Stimulated activated naive CD8-positive, alpha-beta T cell treated with anti-CD3 and anti-CD28 coated beads, Interleukin-15, Interleukin-2, amounts not matched to agents 100 U/mL and 50 U/mL, for 24 hours (primary cell): Measurements from ENCODE around the gene SRGAP2B.
A peak's percentile ranks its signal among the peaks of the same experiment; 100 is the strongest.
"Not testable (repeated sequence)": the region's sequence is repeated elsewhere in the genome, so short reads cannot be mapped to it uniquely, and the experiment has no call there.

Experiments used
- ATAC-seq: fragments of 150-1000 bp; cut with Tn5 transposase; one replicate; pipeline ENCODE4 v1.10.0; 2021
- DNase-seq: peaks from one replicate; pipeline ENCODE4 v3.0.0; 2021

SRGAP2B gene

DNA sequence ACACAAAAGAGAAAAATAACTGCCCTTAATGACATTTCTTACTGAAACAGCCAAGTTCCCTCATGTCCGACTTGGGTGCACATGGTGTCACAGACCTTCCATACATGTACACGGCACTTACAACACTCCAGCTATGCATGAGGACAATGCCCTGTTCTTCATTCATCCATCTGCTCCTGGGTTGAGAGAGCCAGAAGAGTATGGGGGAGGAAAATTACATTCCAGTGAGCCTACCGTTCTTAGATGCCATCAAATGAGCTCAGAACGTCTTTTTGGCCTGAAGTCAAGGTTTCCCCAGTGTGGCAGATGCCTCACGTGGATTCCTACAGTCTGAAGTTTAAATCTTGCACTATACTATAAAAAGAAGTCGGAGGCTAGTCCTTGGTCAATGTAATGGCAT, 194.3 kb downstream of the SRGAP2B start:
- DNase-seq, ATAC-seq: not testable (repeated sequence)

DNA sequence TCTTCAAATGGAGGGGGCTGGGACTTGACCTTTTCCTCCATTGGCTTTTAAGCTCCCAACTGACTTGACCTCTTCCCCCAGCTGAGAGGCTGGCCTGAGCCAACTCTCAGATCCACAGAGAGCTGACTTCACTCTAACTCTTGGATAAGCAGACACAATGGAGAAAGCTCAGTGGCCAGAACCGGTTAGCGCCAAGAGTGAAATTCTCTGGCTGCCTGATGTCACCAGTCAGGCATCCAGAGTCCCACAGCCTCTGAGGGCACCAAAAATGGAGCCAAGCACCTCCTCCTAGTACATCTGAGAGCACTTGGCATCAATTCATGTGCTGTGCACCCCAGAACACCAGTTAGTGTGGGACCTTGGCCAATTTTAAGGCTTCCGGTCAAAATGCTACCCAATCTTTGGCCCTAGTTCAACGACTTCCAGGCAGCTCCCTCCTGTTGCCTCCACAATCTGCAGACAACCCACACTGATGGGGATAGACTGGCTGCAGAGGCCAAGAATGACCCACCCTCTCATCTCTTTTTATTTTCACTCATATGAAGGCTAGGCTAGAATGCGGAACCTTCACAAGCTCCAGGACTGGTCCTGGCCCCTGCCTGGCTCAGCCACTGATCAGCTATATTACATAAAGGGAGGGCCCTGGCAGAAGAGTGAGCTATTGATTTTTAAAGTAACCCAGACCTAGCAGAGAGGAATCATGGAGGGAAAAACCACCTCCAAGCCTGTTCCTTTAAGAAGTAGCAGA, 200.5 kb downstream of the SRGAP2B start:
- ATAC-seq: not testable (repeated sequence)

DNA sequence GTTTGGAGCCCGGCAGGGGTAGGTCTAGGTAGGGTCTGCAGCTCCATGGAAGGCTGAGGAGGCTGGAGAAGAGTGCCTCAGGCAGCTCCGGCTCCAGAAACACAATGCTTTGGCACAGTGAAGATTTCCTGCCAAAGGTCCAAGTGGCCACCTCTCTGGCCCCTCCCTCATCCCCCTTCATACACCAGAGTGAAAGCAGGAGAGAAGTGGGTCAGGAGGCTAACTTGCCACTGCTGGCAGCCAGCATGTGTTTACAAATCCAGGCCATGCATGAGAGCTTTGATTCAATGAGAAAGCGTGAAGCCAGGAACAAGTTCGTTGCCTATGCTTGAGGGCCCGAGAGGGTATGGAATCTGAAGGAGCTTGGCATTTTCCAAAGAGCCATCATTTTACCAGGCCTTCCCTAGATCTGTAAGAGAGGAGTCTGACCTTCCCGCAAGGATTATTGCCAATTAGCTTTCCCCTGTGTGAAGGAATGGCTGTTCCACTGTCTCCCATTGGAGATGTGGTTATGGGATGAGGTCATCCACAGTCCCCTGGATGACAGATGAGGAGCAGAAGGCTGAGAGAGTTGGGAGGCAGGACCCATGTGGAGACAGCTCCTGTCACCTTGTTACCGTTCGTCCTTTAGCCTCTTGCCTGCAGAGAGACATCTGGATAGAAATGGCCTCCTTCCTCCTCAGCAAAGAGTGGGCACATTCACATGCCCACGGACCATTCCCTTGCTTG, 201.3 kb downstream of the SRGAP2B start:
- ATAC-seq, DNase-seq: not testable (repeated sequence)

More for the DNA sequence above, 200.5 kb downstream of the SRGAP2B start:
- not testable (repeated sequence) for DNase-seq

DNA sequence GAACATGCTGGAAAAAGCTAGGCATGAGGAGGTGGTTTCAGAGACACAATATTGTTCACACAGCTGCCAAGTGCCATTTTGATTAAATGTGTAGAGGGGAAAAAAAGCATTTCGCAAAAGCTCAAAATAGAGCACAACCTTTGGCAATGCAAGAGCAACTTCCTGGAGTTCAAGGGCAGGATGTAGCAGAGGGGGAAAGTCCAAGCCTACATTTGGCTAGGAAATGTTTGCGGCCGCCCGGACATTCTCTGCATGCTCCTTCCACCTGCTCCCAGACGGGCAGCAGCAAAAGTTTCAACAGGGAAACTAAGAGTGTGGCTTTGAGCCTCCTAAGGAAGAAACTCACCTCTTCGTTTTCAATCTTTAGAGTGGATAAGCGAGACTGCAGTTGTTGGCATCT, 202.1 kb downstream of the SRGAP2B start:
- not testable (repeated sequence) for DNase-seq, ATAC-seq

DNA sequence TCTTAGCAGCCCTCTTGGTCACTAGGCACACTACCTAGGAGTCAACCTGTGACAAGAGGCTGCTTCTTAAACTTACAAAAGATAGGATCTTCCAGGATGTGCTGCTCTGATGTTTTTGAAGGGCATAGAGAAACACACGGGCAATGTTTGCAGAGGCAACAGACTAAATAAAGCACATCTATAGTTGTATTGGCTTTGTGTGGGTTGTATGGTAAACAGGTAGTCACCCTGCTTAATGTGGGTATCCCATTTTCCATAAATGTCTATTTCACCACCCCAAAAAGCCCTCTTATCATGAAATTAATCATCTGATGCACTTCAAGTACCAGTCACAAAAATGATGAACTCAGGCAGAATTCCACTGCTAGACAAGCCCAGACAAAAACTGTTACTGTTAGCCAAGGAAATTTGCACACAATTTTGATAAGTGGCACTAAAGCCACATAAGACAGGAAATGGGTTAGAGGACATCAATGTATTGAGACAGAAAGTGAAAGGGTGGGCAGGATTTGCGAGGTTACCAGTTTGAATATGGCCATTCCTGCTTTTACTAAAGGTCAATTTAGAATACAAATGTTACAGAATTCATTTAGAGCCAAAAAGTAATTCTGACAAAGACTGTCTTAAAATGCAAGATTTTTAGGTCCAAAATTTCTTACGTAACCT, 205.5 kb downstream of the SRGAP2B start:
- DNase-seq: not testable (repeated sequence)
- ATAC-seq: peak; percentile 43

- peak; percentile 30 for DNase-seq
- ATAC-seq: not testable (repeated sequence)
These were observed 212.1 kb downstream of the SRGAP2B start for GRCh38 chr1:144883022-144883421.

- peak; percentile 3 for DNase-seq
- ATAC-seq: not testable (repeated sequence)
These were observed 212.8 kb downstream of the SRGAP2B start for GRCh38 chr1:144882343-144882742.

- not testable (repeated sequence) for DNase-seq, ATAC-seq
These were observed 236.5 kb downstream of the SRGAP2B start for GRCh38 chr1:144858607-144859006.
